Lung (tissue), 12 donors: ENCODE results near the gene CHCT1. TPM values are rescaled to one million over a fixed set of nuclear protein-coding genes. Genes with fewer than 3 reads are reported as not detected.
"Not testable (repeated sequence)": the region's sequence is repeated elsewhere in the genome, so short reads cannot be mapped to it uniquely, and the experiment has no call there.

Experiments
- ATAC-seq: fragments of 200-7000 bp; cut with Tn5 transposase; one replicate; pipeline ENCODE4 v1.9.1; 2020; ENCODE audit warnings: moderate number of reproducible peaks; ENCODE audit not compliant: insufficient read depth, low FRiP score
- DNase-seq, 3 donors: peaks; one replicate each; pipeline ENCODE4 v3.0.0-alpha.2; 2013 to 2017
- H3K27ac ChIP-seq, 2 donors: one replicate each; pipeline ENCODE4 v1.5.1; 2013; ENCODE audit warnings: mild to moderate bottlenecking in 2 of 2, moderate library complexity in 2 of 2, control low read depth in 1 of 2, inconsistent platforms in 1 of 2, low read depth in 1 of 2, low read length in 1 of 2
- H3K27me3 ChIP-seq, 3 donors: one replicate each; pipeline ENCODE4 v1.5.1; 2013; ENCODE audit warnings: low read length in 2 of 3; ENCODE audit not compliant: control insufficient read depth in 3 of 3, insufficient read depth in 3 of 3
- H3K36me3 ChIP-seq, 4 donors: one replicate each; pipeline ENCODE4 v1.5.1; 2013; ENCODE audit warnings: low read length in 4 of 4, mild to moderate bottlenecking in 1 of 4, moderate library complexity in 1 of 4; ENCODE audit not compliant: control insufficient read depth in 4 of 4, insufficient read depth in 4 of 4
- H3K4me1 ChIP-seq, 5 donors: one replicate each; pipeline ENCODE4 v1.5.1; 2013; ENCODE audit warnings: low read length in 5 of 5, mild to moderate bottlenecking in 2 of 5, moderate library complexity in 1 of 5; ENCODE audit not compliant: control insufficient read depth in 5 of 5, insufficient read depth in 5 of 5
- H3K4me3 ChIP-seq: one replicate; pipeline ENCODE4 v1.5.1; 2013; ENCODE audit warnings: mild to moderate bottlenecking, control low read depth, moderate library complexity
- H3K9ac ChIP-seq, 2 donors: one replicate each; pipeline ENCODE4 v1.5.1; 2013; ENCODE audit warnings: low read length in 2 of 2, control low read depth in 1 of 2; ENCODE audit not compliant: insufficient read depth in 1 of 2
- H3K9me3 ChIP-seq, 4 donors: one replicate each; pipeline ENCODE4 v1.5.1; 2013; ENCODE audit warnings: low read length in 3 of 4, mild to moderate bottlenecking in 1 of 4, moderate library complexity in 1 of 4; ENCODE audit not compliant: control insufficient read depth in 4 of 4, insufficient read depth in 3 of 4
- CTCF ChIP-seq: IDR thresholded peaks from 2 replicates; pipeline ENCODE4 v1.5.1; 2012; ENCODE audit warnings: mild to moderate bottlenecking; ENCODE audit errors: control extremely low read depth, extremely low read depth
- WGBS, 2 donors: extraction: QIAGEN DNeasy Blood & Tissue Kit; methylation state at CpG; one replicate each; pipeline ENCODE4 v1.1.7; 2013; 5-methylcytosine and 5-hydroxymethylcytosine counted together
- polyA plus RNA-seq, 2 donors: library from polyadenylated mRNA; stranded (reverse); fragments of 200-250 nt; gene quantifications; one replicate each; pipeline ENCODE4 v1.2.1, GENCODE V29; 2013
- total RNA-seq, 2 donors: library from RNA; depleted of rRNA in 1 of 2; stranded (reverse); fragments of >200 nt in 1 of 2; gene quantifications; one replicate each; pipeline ENCODE4 v1.2.1, GENCODE V29; 2014 to 2021
- donor health status: control.
- donor health status: control.
- donor health status: Bipolar disorder and iron deficiency.
- donor health status: healthy.
- donor health status: DM: yes; HTN: yes; CAD: no.

The CHCT1 gene
- total and polyA plus RNA-seq, 4 donors, result 0.10 to 0.12 TPM; not detected in 2

GRCh38 chr17:60415146-60415545, 7.1 kb upstream of the CHCT1 start:
- no peaks in the 10 kb centered on the region for H3K36me3 ChIP-seq
- H3K4me3 ChIP-seq, result no peak overlapping the region
- peaks cover 0 to 8% (median 0%) of the 10 kb centered on the region in 5 donors for H3K4me1 ChIP-seq
- no peaks in the 10 kb centered on the region for H3K27me3 ChIP-seq
- no peak overlapping the region for H3K27ac ChIP-seq
- WGBS, 2 donors, result 94 to 96% methylated on average over 1 of the region's 1 CpG
- ATAC-seq (no peak), DNase-seq (no peak)
- no peak overlapping the region for H3K9ac ChIP-seq
- TF ChIP-seq CTCF, result no peak
- no peaks in the 10 kb centered on the region for H3K9me3 ChIP-seq

- Histone ChIP-seq H3K27ac (no peak overlapping the region), H3K4me3 (no peak overlapping the region), H3K27me3 (no peaks in the 10 kb centered on the region), H3K9ac (no peak overlapping the region), H3K4me1 (peaks cover 0 to 10% (median 0%) of the 10 kb centered on the region in 5 donors), H3K36me3 (no peaks in the 10 kb centered on the region), H3K9me3 (no peaks in the 10 kb centered on the region)
- peak in 1 of 3 donors; percentile 37 for DNase-seq
- no peak for TF ChIP-seq CTCF
- no peak for ATAC-seq
- WGBS, 2 donors, result 84 to 92% methylated on average over 2 of the region's 2 CpGs
These were observed 5.8 kb upstream of the CHCT1 start for GRCh38 chr17:60416368-60416925.

- H3K9ac ChIP-seq, H3K27ac ChIP-seq, ATAC-seq, H3K9me3 ChIP-seq, H3K36me3 ChIP-seq, H3K4me3 ChIP-seq, H3K27me3 ChIP-seq, DNase-seq: not testable (repeated sequence)
- WGBS, 2 donors, result 93 to 98% methylated on average over 4 of the region's 4 CpGs
- peaks cover 0 to 11% (median 0%) of the 10 kb centered on the region in 5 donors for H3K4me1 ChIP-seq
These were observed 3.3 kb upstream of the CHCT1 start for GRCh38 chr17:60419003-60419402.

GRCh38 chr17:60419875-60420274, 2.4 kb upstream of the CHCT1 start:
- not testable (repeated sequence) for H3K9me3 ChIP-seq
- 95 to 96% methylated on average over 7 of the region's 7 CpGs for WGBS, 2 donors

More at GRCh38 chr17:60419875-60420274, 2.4 kb upstream of the CHCT1 start:
- not testable (repeated sequence) for H3K9ac ChIP-seq, H3K36me3 ChIP-seq, H3K4me3 ChIP-seq, H3K27ac ChIP-seq, ATAC-seq, H3K27me3 ChIP-seq, DNase-seq
- H3K4me1 ChIP-seq, result peaks cover 0 to 11% (median 0%) of the 10 kb centered on the region in 5 donors
